DMS53 treated with DMSO at 0.1 percent for 48 hours (cell line): ENCODE measurements around the gene ZBED4.

Experiments used
- DNase-seq: peaks from one replicate; lab custom pipeline; 2025; ENCODE audit not compliant: unreplicated experiment; lab: John Stamatoyannopoulos, UW

Gene ZBED4

DNA sequence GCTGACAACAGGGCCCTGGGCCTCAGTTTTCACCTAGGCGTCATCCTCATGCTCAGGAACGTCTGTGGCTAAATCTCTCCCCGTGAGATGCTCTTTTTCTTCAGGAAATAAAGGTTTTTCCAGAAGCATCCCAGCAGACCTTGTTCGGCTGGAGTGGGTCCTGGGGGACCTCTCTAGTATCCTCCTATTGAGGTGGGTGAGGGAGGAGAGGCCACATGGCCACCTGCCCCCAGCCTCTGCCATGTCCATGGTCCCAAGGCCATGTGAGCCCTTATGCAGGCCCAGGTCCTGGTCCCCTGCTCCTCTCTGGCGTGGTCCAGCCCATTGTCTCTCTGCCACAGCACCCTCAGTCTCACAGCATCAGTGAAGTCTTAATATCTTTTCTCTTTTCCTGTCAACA, 42.6 kb downstream of the ZBED4 start:
- no peak for DNase-seq

DNA sequence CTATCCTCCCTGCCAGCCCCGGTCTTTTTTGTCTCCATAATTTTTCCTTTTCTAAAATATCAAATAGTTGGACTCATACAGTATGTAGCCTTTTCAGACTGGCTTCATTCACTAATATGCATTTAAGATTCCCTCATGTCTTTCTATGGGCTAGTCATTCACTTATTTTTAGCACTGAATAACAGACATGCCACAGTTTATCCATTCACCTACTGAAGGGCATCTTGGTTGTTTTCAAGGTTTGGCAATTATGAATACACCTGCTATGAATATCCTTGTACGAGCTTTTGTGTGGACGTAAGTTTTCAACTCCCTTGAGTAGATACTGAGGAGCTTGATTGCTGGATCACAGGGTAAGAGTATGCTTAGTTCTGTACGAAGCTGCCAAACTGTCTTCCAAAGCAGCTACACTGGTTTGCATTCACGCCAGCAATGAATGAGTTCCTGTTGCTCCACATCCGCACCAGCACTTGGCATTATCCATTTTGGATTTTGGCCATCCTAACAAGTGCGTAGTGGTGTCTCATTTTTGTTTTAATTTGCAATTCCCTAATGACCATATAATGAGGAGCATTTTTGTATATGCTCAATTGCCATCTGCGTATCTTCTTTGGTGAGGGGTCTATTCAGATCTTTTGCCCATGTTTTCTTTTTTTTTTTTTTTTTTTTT, 43.5 kb downstream of the ZBED4 start:
- DNase-seq, result no peak

DNA sequence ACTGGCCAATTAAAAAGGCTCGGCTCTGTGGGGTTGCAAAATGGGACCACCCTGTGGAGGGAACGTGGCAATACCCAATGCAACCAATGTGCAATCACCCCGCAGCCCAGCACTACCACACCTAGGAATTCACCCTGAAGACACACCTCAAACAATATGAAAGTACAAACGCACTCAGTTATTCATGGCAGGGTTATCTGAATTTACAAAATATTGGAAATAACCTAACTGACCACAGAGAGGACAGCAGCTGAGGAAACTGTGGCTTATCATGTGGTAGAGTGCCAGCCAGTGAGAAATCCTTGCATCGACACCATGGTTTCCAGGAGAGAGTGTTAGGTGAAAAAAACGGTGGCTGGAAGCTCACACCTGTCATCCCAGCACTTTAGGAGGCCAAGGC, 45.9 kb downstream of the ZBED4 start:
- DNase-seq, result no peak

DNA sequence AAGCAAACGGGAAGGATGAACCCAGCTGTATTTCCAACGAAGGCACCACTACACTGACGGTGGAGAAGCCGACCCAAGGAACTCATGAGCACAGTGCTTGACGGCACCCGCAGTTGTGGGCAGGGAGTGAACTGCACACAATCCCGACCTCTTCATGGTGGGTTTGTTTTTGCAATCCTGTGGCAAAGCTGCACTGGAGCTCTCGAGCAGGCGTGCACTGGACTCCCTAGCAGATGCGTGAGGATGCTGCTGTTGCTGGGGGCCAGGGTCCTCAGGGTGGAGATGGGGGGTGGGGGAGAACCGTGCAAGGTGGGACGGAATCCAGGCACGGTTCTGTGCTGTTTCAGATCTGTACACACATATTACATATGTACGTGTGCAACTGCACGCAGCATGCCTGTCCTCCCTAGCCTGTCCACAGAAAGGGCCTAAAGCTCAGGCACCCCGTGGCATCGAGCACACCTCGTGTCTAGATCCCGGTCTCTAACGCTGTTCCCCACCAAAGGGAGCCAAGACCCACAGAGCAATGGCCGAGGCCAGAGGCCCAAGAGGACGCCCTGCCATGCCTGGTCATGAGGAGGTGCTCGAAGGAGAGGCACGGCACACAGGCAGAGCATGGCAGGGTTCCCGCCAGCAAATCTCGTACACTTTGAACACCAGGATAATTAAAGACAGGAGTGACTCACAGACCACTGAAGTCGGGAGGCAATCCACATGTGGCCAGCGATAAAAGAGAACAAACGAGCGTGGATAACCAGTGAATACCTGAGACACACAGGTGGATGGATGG, 47.0 kb downstream of the ZBED4 start:
- DNase-seq, result no peak

DNA sequence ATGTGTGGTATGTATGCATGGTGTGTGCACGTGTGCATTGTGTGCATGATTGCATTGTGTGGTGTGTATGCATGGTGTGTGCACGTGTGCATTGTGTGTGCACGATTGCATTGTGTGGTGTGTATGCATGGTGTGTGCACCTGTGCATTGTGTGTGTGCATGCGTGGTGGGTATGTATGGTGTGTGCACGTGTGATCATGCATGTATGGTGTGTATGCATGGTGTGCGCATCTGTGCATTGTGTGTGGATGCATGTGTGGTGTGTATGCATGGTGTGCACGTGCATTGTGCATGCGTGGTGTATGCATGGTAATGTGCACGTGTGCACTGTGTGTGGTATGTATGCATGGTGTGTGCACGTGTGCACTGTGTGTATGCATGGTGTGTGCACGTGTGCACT, 47.8 kb downstream of the ZBED4 start:
- DNase-seq, result no peak

DNA sequence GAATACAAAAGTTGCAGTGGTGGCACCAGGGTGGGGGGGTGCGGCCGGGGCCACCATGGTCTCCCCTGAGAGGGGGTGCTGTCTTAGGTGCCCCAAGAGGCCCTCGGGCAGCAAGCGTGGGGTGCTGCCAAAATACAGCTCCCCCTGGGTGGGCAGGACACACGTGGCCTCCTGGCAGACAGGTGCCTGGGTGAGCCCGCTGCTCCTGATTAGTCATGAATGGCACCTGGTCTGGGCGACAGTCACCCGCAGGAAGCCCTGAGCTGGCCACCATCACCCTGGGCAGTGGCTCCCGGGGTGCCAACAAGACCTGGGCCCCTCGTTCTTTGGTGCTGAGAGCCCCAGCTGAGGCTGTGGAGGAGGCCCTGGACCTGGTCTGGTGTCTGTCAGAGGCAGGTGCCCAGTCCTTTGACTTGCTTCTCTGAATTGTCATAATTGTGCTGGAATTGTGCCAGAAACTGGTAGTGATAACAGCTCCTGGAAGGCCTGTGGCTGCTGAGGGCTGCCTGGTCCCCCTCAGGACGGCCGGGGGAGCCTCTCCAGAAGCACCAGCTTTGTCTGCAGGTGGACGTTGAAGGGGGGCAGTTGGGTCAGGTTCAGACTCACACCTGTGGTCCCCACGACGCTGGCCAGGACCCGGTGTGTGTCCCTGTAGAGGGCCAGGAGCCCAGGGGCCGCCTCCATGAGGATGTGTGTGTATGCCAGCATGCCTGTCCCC, 49.8 kb downstream of the ZBED4 start:
- DNase-seq, result no peak

DNA sequence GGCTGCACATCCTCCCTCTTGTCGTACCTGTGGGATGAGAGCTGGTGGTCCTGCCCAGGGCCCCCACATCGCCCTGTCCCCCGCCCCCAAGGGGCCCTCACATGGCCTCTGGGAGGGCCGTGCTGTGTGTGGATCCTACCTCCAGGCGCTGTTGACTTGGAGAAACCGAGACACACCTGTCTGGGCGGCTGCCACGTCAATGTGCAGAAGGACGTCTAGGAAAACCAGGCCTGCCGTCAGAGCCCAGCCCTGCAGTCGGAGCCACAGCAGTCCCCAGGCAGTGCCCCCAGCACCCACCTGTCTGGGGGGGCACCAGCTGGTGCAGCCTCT, 50.4 kb downstream of the ZBED4 start:
- DNase-seq, result no peak

DNA sequence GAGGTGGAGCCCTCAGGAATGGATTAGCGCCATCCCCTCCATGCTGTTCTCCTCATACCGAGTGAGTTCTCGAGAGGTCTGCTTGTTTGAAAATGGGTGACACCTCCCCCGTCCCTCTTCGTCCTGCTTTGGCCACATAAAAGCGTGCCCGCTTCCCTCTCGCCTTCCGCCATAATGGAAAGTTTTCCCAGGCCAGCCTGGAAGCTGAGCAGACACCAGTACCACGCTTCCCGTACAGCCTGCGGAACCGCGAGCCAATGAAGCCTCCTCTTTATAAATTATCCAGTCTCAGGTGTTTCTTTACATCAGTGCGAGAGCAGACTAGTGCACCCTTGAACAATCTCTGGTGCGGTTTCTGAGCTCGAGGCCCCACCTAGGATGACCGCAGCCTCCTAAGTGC, 51.8 kb downstream of the ZBED4 start:
- DNase-seq, result no peak

DNA sequence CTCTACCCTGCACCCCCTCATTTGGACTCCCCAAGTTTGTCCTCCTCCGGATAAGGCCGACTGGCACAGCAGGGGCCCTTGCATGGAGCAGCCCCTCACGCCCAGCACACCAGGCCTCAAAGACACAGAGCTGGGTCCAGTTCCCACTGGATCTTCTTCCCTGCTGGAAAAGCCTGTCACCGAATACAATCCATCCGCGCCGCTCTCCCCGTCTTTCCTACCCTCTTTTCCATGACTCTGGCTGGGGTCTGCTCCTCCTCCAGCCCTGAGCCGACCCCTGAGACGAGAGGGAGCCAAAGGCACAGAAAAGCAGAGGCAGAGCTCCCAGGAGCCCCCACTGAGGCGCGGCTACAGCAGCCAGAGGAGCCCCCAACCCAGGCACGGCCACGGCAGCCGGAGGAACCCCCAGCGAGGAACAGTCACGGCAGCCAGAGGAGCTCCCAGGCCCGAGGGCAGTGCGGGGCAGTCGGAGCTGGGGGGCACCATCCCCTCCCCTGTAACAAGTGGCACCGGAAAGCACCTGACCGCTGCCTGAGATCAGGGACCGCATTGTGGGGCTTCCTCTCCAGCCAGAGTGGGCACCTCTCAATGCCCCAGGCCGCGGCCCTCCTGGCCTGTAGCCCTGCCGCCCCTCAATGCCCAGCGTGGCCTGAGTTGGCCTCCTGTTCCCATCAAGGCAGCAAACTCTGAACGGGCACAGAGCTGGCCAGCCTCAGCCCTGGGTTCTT, 52.6 kb downstream of the ZBED4 start:
- DNase-seq, result no peak

DNA sequence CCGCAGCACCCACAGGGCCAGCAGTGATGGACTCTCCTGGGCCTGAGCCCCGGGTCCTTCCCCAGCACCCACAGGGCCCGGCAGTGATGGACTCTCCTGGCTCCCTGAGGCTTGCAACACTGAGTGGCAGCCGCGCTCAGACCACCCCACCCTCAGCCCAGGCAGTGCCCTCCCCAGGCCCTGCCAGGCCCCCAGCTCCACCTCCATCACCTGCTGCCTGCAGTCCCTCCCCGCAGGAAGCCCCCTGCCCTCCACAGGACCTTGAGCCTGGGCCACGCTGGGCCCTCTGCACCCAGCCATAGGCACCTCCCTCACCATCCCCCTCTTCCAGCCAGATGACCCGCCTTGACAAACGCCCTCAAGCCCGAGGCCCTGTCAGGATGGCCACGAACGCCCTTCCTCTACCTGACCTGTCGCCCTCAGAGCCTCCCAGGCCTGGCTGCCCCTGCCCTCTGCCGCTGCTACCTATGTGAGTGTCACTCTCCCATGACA, 53.2 kb downstream of the ZBED4 start:
- DNase-seq, result no peak

DNA sequence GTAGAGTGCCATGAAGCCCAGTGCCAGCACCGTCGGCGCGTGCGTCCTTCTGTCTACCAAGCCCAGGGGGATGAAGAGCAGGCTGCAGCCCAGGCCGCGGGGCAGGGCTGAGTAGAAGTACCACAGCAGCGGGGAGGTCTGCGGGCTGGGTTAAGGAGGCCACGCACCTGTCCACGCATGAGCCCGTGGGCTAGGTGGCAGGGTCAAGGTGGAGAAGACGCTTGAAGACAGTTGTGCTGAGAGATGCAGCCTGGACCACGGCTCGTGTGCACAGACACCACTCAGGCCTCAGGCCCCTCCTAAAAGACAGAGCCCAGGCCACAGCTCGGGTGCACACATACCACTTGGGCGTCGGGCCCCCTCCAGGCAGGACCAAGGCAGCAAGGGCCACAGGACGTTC, 54.2 kb downstream of the ZBED4 start:
- no peak for DNase-seq

DNA sequence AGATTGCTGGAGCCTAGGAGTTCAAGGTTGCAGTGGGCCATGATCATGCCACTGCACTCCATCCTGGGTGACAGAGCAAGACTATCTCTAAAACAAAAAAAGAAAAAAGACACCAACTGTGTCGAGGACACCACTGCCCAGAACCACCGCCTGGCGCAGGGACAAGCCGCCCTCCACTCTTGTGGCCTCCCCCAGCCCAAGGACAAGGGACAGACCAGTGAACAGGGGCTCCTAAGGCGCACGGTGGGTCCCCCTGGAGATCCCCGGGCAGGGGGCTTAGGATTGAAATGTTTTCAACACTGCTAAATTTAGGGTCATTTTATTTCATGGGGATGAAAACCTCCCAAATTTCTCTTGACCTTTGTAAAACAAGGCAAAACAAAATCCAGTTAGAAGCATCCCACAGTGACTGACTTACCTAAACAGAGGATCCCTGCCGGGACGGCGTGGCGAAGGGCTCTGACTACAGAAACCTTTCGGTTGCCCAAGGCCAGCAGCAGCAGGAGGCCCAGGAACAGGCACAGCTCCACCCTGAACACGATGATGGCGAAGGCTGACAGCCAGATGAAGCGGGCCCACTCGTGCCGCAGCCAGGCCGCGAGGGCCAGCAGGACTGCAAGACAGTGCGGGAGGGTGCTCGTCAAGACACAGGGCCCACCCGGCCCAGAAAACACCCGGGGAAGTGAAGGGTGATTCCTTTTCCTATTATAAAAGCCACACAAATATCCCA, 56.0 kb downstream of the ZBED4 start:
- no peak for DNase-seq

DNA sequence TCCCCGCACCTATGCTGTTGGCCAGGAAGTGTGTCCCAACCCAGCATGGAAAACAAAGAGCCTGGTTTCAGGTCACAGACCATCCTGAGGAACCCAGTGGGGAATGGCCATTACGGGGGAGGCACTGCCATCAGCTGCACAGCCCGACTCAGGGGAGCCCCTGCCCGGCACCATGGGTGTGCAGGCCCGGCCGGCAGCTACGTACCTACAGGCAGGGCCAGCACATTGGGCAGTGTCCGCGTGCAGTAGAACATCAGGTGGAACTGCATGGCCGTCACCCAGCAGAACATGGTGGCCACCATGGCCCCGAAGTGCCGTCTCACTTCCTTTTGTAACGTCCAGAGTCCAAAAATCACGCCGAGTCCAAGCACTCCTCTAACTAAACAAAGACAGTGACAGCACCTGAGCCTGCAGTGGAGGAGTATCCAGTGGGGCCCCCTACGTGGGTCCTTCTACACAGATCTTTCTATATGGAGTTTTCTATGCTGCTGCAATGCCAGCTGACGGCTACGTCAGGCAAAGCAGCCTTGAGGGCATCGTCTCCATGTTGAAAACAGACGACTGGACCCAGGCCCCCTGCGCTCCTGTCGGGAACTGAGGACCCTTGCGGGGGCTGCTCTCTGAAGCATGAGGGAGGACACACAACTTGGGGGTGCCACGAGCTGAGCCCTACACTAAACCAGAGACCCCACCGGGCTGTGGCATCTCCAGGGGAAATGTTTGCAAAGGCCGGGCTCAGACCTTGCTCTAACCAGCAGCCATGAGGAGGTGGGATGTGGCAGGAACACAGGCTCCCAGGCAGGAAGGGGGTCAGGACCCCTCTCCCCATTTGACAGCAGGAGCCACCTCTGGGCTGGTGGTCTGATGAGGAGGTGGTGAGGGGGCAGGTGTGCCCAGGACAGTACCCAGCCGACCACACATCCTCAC, 56.8 kb downstream of the ZBED4 start:
- no peak for DNase-seq

DNA sequence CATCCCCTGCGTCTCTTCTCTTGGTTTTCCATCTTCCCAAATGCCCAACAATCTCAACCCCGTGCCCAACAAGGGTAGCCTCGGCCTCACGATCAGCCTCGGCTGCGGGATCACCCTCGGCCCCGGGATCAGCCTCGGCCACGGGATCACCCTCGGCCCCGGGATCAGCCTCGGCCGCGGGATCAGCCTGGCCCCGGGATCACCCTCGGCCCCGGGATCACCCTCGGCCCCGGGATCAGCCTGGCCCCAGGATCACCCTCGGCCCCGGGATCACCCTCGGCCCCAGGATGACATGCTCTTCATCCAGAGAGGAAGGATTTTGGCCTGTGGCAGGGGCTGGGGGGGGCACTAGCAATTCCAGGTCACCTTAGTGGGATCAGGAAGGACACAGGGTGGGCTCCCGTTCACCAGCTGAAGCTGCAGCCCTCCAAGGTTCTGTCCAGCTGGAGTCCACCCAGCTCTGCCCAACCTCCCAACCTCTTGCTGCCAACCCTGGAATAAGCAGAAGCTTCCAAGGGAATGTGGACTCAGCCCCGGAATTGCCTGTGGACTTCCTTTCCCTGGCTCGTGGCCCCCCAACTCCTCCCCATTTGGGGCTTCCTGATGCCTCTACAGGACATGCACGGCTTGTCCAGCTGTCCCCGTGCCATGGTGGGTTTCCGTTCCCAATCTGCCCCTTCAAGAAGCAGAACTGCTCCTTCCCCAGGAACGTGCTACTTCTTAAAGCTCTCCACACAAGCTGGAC, 58.4 kb downstream of the ZBED4 start:
- DNase-seq, result no peak

DNA sequence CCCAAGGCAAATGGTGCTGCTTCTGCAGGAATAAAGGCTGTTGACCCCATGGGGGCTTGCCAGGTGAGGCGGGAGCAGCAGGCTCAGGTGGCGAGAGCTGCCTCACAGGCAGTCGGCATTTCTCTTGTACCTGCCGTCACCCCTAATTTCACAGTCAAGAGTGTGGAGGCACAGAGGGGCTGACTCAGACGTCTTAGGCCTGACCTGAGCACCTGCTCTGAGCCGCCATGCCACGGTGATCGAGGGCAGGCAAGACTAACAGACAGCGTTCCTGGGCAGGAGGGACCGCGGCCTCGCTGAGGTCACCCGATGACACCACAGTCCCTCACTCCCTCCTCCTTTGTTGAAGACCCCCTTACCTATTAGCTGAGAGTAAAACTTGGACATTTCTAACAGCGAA, 59.4 kb downstream of the ZBED4 start:
- no peak for DNase-seq

DNA sequence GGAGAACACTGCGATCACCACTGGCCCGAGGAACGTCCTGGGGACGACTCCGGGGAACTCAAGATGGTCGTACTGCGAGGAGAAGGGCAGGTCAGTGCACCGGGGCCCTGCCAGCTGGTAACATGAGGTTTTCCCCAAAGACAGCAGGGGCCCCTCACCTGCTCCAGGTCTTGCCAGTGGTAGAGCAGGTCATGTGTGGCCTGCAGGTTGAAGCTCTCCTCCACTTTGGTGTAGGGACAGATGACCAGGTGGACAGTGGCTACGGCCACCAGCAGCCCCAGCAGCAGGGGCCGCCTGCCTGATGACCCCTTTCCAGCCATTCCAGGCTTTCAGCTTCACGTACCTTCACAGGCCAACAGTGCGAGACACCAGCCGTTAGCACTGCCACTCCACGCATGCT, 59.8 kb downstream of the ZBED4 start:
- no peak for DNase-seq

DNA sequence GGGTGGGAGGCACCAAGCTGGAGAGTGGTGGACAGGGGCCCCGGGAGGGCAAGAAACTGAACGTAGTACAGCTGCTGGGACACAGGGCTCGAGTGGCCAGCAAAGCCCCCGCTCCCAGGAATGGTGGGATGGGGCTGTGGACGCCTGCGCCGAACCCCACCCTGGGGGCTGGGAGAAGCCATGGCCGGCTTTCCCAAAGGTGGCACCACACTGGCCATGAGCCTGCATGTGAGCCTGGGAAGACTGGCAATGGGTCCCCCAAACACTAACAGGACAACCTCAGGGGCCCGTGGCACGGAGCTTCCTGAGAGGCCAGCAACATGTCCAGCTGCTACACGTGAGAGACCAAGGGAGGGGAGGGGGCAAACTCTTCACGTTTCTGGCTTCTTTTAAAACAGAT, 60.6 kb downstream of the ZBED4 start:
- DNase-seq, result no peak

DNA sequence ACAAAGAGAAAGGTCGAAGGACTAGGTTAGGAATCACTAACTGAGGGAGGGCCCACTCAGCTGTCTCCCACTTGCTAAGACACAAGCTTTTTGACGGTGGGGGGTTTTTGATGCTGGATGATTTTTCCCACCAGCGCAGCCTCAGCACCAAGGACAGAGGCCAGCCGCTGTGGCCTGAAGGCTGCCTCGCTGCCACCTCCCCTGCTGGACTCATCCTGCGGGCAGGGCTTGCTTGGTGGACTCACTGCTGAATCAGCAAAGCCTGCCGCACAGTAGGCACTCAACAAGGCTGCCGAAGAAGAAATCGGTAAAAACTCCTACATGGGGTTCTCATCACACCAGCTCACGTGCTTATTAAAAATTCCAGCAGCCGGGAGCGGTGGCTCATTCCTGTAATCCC, 62.0 kb downstream of the ZBED4 start:
- DNase-seq, result no peak

DNA sequence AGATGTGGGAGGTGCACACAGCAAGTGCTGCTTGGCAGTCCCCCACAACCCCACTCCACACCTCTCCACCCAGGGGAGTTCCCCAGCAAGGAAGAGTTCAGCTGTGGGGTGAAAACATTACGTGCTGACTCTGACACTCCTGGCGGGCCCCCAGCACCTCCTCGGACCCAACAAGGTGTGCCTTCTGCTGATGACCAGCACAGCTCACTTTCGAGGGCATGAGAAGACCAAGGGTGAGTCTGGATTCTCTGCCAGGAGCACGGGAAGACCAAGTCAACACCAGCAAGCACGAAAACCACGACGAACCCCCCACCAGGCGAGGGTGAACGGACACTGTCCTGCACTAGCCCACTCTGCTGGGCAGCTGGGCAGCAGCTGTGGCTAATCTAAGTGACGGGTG, 63.2 kb downstream of the ZBED4 start:
- no peak for DNase-seq
